NCI-H345 treated with DMSO at 0.1 percent for 48 hours (cell line): ENCODE results near the gene TERC.
A peak's percentile ranks its signal among the peaks of the same experiment; 100 is the strongest.

ENCODE experiments used
- DNase-seq: peaks from one replicate; lab custom pipeline; 2025; ENCODE audit not compliant: unreplicated experiment; lab: John Stamatoyannopoulos, UW

The TERC gene

GRCh38 chr3:169764882-169765612 is at the start of gene TERC:
TSS of gene TERC (minus strand) at chr3:169765060.
- DNase-seq, result peak; percentile 53

- no peak for DNase-seq
Observed at GRCh38 chr3:169813757-169814517, 49.1 kb upstream of the TERC start.

GRCh38 chr3:169813278-169813677 is 48.4 kb upstream of the TERC start:
- DNase-seq, result no peak

GRCh38 chr3:169812332-169813235 is 47.7 kb upstream of the TERC start, which contains the start of the genes LRRC34 and LRRIQ4:
TSS of gene LRRC34 (minus strand) at chr3:169812904. CDS start at chr3:169812548, 356 bp downstream.
TSS of gene LRRIQ4 (plus strand) at chr3:169812870. CDS start at chr3:169821922, 9,052 bp downstream.
- DNase-seq, result peak; percentile 32

GRCh38 chr3:169811631-169812331 is 46.9 kb upstream of the TERC start:
- peak; percentile 33 for DNase-seq

- DNase-seq, result no peak
Observed at GRCh38 chr3:169809230-169809795, 44.5 kb upstream of the TERC start.

- no peak for DNase-seq
Observed at GRCh38 chr3:169804681-169805080, 39.8 kb upstream of the TERC start.

- DNase-seq, result no peak
Observed at GRCh38 chr3:169792359-169792758, 27.5 kb upstream of the TERC start.

- no peak for DNase-seq
Observed at GRCh38 chr3:169790687-169791429, 26.0 kb upstream of the TERC start.

- no peak for DNase-seq
Observed at GRCh38 chr3:169790219-169790618, 25.4 kb upstream of the TERC start.

- DNase-seq, result no peak
Observed at GRCh38 chr3:169787791-169788190, 22.9 kb upstream of the TERC start.

GRCh38 chr3:169787120-169787519 is 22.3 kb upstream of the TERC start:
- DNase-seq, result no peak

GRCh38 chr3:169781209-169781855 is 16.5 kb upstream of the TERC start:
- no peak for DNase-seq

- DNase-seq, result no peak
Observed at GRCh38 chr3:169780742-169781141, 15.9 kb upstream of the TERC start.

GRCh38 chr3:169777822-169778221 is 13.0 kb upstream of the TERC start:
- no peak for DNase-seq

GRCh38 chr3:169774186-169774585 is 9.3 kb upstream of the TERC start:
- DNase-seq, result no peak

- peak; percentile 63 for DNase-seq
Observed at GRCh38 chr3:169772897-169773816, 8.3 kb upstream of the TERC start, which contains the start of gene MYNN. TSS of gene MYNN (plus strand) at chr3:169773396. CDS start at chr3:169774296, 900 bp downstream.
